WERI-Rb-1 (cell line): ENCODE data around the gene ATXN7.

ENCODE experiments used
- DNase-seq: peaks from one replicate; pipeline ENCODE4 v3.0.0-alpha.2; 2020
- H3K27ac ChIP-seq: fragments of 250-450 bp; sonication (Bioruptor Pico); 2 replicates; pipeline ENCODE4 v1.5.1; 2020; ENCODE audit warnings: mild to moderate bottlenecking, moderate library complexity
- H3K27me3 ChIP-seq: fragments of 250-450 bp; sonication (Bioruptor Pico); 2 replicates; pipeline ENCODE4 v1.5.1; 2021; ENCODE audit warnings: mild to moderate bottlenecking, low read depth, moderate library complexity; ENCODE audit not compliant: insufficient read depth, severe bottlenecking
- H3K36me3 ChIP-seq: fragments of 250-450 bp; sonication (Bioruptor Pico); 2 replicates; pipeline ENCODE4 v1.5.1; 2020; ENCODE audit warnings: mild to moderate bottlenecking, moderate library complexity
- H3K4me3 ChIP-seq: 2 replicates; pipeline ENCODE4 v1.5.1; 2011; ENCODE audit warnings: low read depth, mild to moderate bottlenecking, control low read depth, low read length
- H3K9me3 ChIP-seq: fragments of 250-450 bp; sonication (Bioruptor Pico); 2 replicates; pipeline ENCODE4 v1.5.1; 2021; ENCODE audit warnings: mild to moderate bottlenecking, moderate library complexity; ENCODE audit not compliant: severe bottlenecking
- TF ChIP-seq, protein P1 (sequence below): IDR thresholded peaks from 2 replicates; pipeline ENCODE4 v1.5.1; 2011; ENCODE audit warnings: low read depth, mild to moderate bottlenecking, control low read depth, inconsistent platforms, low read length

ATXN7 gene

DNA sequence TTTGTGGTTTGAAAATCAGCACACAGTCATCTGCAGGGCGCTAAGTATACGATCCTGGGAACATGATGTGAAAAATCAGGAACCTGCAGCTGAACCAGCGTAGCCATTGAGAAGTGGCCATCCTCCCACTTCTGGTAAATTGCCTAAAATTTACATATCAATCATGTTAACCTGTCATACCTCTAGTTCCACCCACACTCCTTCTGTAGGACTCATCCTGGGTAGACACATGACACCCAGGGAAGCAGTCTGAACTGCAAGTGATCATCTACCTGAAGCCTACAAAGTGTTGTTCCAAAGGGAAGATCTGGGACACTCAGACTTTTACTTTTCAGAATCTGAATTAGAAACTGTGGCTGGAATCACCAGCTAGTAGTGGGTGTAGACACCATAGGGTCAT is 165.1 kb downstream of the ATXN7 start:
- no peak for DNase-seq
- Histone ChIP-seq H3K9me3 (peaks cover 4% of the 10 kb centered on the region), H3K36me3 (no peaks in the 10 kb centered on the region), H3K4me3 (no peak overlapping the region), H3K27me3 (no peaks in the 10 kb centered on the region), H3K27ac (no peak overlapping the region)
- TF ChIP-seq, protein P1, sequence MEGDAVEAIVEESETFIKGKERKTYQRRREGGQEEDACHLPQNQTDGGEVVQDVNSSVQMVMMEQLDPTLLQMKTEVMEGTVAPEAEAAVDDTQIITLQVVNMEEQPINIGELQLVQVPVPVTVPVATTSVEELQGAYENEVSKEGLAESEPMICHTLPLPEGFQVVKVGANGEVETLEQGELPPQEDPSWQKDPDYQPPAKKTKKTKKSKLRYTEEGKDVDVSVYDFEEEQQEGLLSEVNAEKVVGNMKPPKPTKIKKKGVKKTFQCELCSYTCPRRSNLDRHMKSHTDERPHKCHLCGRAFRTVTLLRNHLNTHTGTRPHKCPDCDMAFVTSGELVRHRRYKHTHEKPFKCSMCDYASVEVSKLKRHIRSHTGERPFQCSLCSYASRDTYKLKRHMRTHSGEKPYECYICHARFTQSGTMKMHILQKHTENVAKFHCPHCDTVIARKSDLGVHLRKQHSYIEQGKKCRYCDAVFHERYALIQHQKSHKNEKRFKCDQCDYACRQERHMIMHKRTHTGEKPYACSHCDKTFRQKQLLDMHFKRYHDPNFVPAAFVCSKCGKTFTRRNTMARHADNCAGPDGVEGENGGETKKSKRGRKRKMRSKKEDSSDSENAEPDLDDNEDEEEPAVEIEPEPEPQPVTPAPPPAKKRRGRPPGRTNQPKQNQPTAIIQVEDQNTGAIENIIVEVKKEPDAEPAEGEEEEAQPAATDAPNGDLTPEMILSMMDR, result no peak

GRCh38 chr3:64029287-64029686 is 165.6 kb downstream of the ATXN7 start:
- no peak overlapping the region for H3K27ac ChIP-seq
- H3K9me3 ChIP-seq, result peaks cover 9% of the 10 kb centered on the region
- DNase-seq, result no peak
- TF ChIP-seq, protein P1, result no peak
- no peaks in the 10 kb centered on the region for H3K36me3 ChIP-seq
- no peak overlapping the region for H3K4me3 ChIP-seq
- no peaks in the 10 kb centered on the region for H3K27me3 ChIP-seq

DNA sequence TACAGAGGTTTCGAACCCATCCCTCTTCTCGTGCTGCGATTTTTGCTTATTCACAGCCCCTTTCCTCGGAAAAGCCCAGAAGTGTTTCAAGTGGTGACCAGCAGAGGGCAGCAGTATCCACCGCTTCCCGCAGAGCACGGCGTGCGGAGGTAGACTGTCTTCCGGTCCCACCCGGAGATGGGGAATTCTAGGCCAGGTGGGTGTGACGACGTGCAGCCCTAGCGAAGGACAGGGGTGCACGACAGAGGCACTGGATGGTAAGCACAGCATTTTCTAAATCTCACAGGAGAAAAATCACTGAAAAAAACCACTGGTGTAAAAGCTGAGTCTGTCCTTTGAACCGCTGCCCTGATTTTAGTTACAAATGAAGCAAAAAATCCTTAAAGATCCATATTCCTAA is 167.1 kb downstream of the ATXN7 start:
- Histone ChIP-seq H3K4me3 (no peak overlapping the region), H3K27ac (peak overlapping the region; percentile 64), H3K36me3 (no peaks in the 10 kb centered on the region), H3K27me3 (no peaks in the 10 kb centered on the region), H3K9me3 (peaks cover 13% of the 10 kb centered on the region)
- DNase-seq, result peak; percentile 90
- TF ChIP-seq, protein P1, result peak; percentile 84

DNA sequence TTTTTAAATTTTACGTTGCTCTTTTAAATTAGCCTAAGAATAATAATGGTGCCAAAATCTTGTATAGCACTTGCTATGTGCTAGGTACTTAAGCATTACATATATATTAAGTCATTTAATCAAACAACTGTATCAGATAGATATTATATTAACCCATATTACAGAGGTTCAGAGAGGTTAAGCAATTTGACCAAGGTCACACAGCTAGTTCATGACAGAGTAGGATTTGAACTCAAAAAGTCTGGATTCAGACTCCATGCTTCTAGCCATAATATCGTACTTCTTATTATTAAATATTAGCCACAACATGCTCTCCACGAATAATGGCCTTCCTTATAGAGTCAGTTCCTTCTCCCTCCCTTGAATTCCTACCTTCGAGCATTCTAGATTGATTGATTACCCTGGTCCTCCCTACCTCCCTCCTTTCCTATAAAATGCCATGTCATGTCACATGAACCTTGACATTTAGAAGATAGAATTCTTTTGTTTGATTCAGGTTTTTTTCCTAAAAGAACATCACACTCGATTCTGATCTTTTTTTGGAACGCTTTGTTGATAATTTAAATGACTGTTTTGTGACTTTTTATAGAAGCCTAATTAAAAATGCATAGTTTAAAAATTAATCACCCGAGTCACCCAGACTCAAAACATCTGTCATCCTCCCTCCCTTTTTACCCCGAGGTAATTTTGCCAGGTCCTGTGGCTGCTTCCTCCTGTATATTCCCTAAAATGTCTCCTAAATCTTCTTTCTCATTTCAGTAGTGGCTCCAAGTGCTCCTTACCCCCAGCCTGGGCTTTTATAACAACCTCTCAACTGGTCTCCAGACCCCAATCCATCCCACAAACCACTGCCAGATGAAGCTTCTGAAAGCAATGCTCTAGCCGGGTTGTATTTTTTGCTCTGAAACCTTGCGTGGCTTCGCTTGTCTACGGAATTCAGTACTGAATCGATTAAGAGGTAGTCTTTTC is 168.2 kb downstream of the ATXN7 start:
- TF ChIP-seq, protein P1, result no peak
- H3K9me3 ChIP-seq, result peaks cover 13% of the 10 kb centered on the region
- no peak overlapping the region for H3K4me3 ChIP-seq
- no peaks in the 10 kb centered on the region for H3K36me3 ChIP-seq
- H3K27me3 ChIP-seq, result no peaks in the 10 kb centered on the region
- DNase-seq, result no peak
- H3K27ac ChIP-seq, result 0 out of 2 replicates have a peak overlapping the region, but pooled peaks have one; percentile 18

GRCh38 chr3:64033069-64033468 is 169.4 kb downstream of the ATXN7 start:
- Histone ChIP-seq H3K4me3 (no peak overlapping the region), H3K9me3 (peaks cover 17% of the 10 kb centered on the region), H3K27ac (no peak overlapping the region), H3K36me3 (no peaks in the 10 kb centered on the region), H3K27me3 (no peaks in the 10 kb centered on the region)
- TF ChIP-seq, protein P1, result no peak
- no peak for DNase-seq
